ENCODE results near the gene RTN4RL1. TPM values are rescaled to one million over a fixed set of nuclear protein-coding genes. Genes with fewer than 3 reads are reported as not detected.

The RTN4RL1 gene
- total RNA-seq, 2 experiments from 2014 or later = not detected

DNA sequence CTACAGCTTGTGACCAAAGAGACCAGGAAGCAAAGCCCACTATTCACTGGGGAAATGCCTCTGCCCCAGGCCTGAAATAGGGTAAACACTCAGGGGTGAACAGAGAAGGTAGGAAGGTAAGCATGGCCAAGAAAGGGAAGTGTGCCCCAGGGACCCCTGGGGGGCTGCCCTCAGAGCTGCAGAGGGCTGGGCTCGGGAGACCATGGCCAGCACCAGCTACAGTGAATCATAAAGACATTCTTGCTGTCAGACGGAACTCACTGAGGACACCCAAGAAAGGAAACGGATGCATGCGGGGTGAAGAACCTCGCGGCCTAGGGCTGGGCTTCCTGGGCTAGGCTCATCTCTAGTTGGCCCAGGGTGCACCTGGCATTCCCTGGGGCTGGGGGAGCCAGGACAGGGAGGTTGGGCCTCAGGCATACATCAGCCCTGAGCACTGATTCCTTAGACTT lies 39.4 kb upstream of the RTN4RL1 start:
- Histone ChIP-seq H4K20me1 (ENCODE audit: insufficient read depth, low read length) (no peaks in the 10 kb centered on the region), H3K4me1 (ENCODE audit: insufficient read depth, low read length, poor library complexity, severe bottlenecking) (peaks cover 28% of the 10 kb centered on the region), H3K27ac (ENCODE audit: low read depth, low read length, poor library complexity, severe bottlenecking) (no peak overlapping the region), H3K4me2 (ENCODE audit: low read length) (peak overlapping the region; percentile 37), H3K36me3 (ENCODE audit: insufficient read depth, low read length) (no peaks in the 10 kb centered on the region), H3K79me2 (ENCODE audit: insufficient read depth, low read depth, low read length) (no peaks in the 10 kb centered on the region), H3K4me3 (ENCODE audit: low read depth, low read length, poor library complexity, severe bottlenecking) (no peak overlapping the region), H3K9me2 (ENCODE audit: insufficient read depth, low read length) (no peaks in the 10 kb centered on the region), H2AFZ (ENCODE audit: low read length) (no peak overlapping the region), H3K9me3 (ENCODE audit: low read length) (no peaks in the 10 kb centered on the region)
- POLR2A ChIA-PET = no interaction called here
- intact Hi-C loops (cut with micrococcal nuclease; ENCODE audit: unreplicated experiment) = no loop called here
- CTCF ChIA-PET (ENCODE audit: unreplicated experiment) = interaction anchor here (0.6 to 0.9 kb wide), 2 partner anchors 11 to 54 kb away, joined by 3 read pairs; no protein-coding TSS in a partner anchor
- peak; percentile 38 for DNase-seq (ENCODE audit: low spot score)
- BruUV-seq (replicated peaks) = no TSS peak
- no peak for TF ChIP-seq CTCF (conservative IDR thresholded peaks at IDR 0.05; ENCODE audit: low read length)
- no peak for TF ChIP-seq EZH2phosphoT487 (IDR thresholded peaks at IDR 0.05; ENCODE audit: borderline replicate concordance, low read depth, low read length)

DNA sequence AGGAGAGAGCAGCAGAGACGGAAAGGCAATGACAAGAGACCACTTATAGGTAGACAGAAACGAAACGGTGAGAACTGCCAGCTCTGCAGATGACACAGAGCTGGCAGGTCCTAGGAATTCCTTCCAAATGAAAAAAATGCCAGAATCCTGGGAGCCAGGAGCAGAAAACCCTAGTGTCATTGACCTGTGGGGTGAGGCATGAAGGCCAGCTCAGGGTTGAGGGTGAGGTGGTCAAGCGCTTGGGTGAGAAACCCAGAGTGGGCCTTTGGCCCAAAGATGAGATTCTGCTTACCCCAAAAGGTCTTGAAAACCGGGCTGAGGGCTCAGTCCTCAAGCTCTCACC lies 39.0 kb upstream of the RTN4RL1 start:
- intact Hi-C loops (cut with micrococcal nuclease; ENCODE audit: unreplicated experiment) = no loop called here
- Histone ChIP-seq H3K27ac (ENCODE audit: low read depth, low read length, poor library complexity, severe bottlenecking) (no peak overlapping the region), H3K4me3 (ENCODE audit: low read depth, low read length, poor library complexity, severe bottlenecking) (no peak overlapping the region), H3K9me2 (ENCODE audit: insufficient read depth, low read length) (no peaks in the 10 kb centered on the region), H2AFZ (ENCODE audit: low read length) (no peak overlapping the region), H3K36me3 (ENCODE audit: insufficient read depth, low read length) (no peaks in the 10 kb centered on the region), H3K79me2 (ENCODE audit: insufficient read depth, low read depth, low read length) (no peaks in the 10 kb centered on the region), H4K20me1 (ENCODE audit: insufficient read depth, low read length) (no peaks in the 10 kb centered on the region), H3K9me3 (ENCODE audit: low read length) (no peaks in the 10 kb centered on the region), H3K4me1 (ENCODE audit: insufficient read depth, low read length, poor library complexity, severe bottlenecking) (peaks cover 31% of the 10 kb centered on the region), H3K4me2 (ENCODE audit: low read length) (peak overlapping the region; percentile 37)
- no peak for DNase-seq (ENCODE audit: low spot score)
- TF ChIP-seq EZH2phosphoT487 (IDR thresholded peaks at IDR 0.05; ENCODE audit: borderline replicate concordance, low read depth, low read length) = no peak
- no peak for TF ChIP-seq CTCF (conservative IDR thresholded peaks at IDR 0.05; ENCODE audit: low read length)
- POLR2A ChIA-PET = no interaction called here
- BruUV-seq (replicated peaks) = no TSS peak
- CTCF ChIA-PET (ENCODE audit: unreplicated experiment) = interaction anchor here (0.6 kb wide), 1 partner anchor 10 kb away, joined by 3 read pairs; no protein-coding TSS in a partner anchor

DNA sequence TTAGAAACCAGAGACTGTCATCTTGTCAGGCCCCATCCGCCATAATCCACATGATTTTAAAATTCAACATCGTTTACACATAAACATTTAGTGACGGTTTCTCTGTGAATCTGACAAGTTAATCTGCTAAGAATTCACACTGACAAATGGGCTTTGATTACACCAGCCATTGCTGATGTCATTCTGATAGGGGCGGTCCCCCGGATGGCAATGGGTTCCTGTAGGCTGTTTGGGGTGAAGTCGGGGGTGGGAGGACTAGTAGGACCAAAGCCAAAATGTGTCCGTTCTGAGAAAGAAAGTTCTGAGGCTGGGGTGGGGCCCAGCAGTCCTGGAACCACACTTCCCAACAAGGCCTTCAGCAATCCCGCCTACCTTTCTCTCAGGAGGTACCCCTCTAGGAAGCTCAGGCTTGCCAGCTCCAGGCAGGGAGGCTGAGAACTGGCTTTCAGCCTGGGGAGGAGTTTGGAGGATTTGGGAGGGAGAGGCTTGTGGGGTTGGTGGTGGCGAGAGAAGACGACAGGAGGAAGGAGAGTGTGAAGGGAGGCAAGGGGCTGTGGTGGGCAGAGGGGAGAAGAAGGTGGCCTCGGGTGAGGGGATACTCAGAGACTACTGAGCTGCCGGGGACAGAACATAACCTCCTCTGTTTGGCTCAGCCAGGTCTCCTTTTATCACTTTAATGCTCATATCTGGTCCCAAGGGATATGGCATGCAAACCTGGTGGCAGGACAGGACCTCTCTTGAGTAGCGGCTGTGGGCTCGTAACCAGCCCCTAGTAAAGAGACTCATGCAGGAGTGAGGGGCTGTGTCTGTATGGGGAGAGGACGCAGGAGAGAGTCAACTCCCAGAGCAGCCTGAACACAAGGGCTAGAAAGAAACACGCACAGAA lies 38.4 kb upstream of the RTN4RL1 start:
- BruUV-seq (replicated peaks) = no TSS peak
- Histone ChIP-seq H3K9me2 (ENCODE audit: insufficient read depth, low read length) (no peaks in the 10 kb centered on the region), H4K20me1 (ENCODE audit: insufficient read depth, low read length) (no peaks in the 10 kb centered on the region), H3K79me2 (ENCODE audit: insufficient read depth, low read depth, low read length) (no peaks in the 10 kb centered on the region), H2AFZ (ENCODE audit: low read length) (no peak overlapping the region), H3K4me1 (ENCODE audit: insufficient read depth, low read length, poor library complexity, severe bottlenecking) (peaks cover 30% of the 10 kb centered on the region), H3K9me3 (ENCODE audit: low read length) (no peaks in the 10 kb centered on the region), H3K4me2 (ENCODE audit: low read length) (peak overlapping the region; percentile 37), H3K4me3 (ENCODE audit: low read depth, low read length, poor library complexity, severe bottlenecking) (no peak overlapping the region), H3K36me3 (ENCODE audit: insufficient read depth, low read length) (no peaks in the 10 kb centered on the region), H3K27ac (ENCODE audit: low read depth, low read length, poor library complexity, severe bottlenecking) (no peak overlapping the region)
- CTCF ChIA-PET (ENCODE audit: unreplicated experiment) = interaction anchor here (0.6 kb wide), 1 partner anchor 10 kb away, joined by 3 read pairs; no protein-coding TSS in a partner anchor
- POLR2A ChIA-PET = no interaction called here
- intact Hi-C loops (cut with micrococcal nuclease; ENCODE audit: unreplicated experiment) = no loop called here
- peak; percentile 50 for DNase-seq (ENCODE audit: low spot score)
- TF ChIP-seq EZH2phosphoT487 (IDR thresholded peaks at IDR 0.05; ENCODE audit: borderline replicate concordance, low read depth, low read length) (no peak), CTCF (conservative IDR thresholded peaks at IDR 0.05; ENCODE audit: low read length) (no peak)
